Liver (tissue), 9 donors: ENCODE data around the gene KCNA5. TPM values are rescaled to one million over a fixed set of nuclear protein-coding genes. Genes with fewer than 3 reads are reported as not detected.

Source experiments
- DNase-seq: peaks from one replicate; pipeline ENCODE4 v3.0.0-alpha.2; 2017; ENCODE audit warnings: low spot score
- H3K27ac ChIP-seq, 2 donors: one replicate each; pipeline ENCODE4 v1.7.0; 2013; ENCODE audit warnings: inconsistent platforms in 2 of 2, low read length in 2 of 2, control low read depth in 1 of 2, low read depth in 1 of 2, mild to moderate bottlenecking in 1 of 2
- H3K27me3 ChIP-seq, 4 donors: one replicate each; pipeline versions ENCODE4 v1.6.1 to v1.7.0; 2013; ENCODE audit warnings: low read length in 3 of 4, inconsistent platforms in 1 of 4, mild to moderate bottlenecking in 1 of 4, moderate library complexity in 1 of 4; ENCODE audit not compliant: control insufficient read depth in 4 of 4, insufficient read depth in 4 of 4
- H3K36me3 ChIP-seq, 4 donors: one replicate each; pipeline versions ENCODE4 v1.6.1 to v1.7.0; 2013; ENCODE audit warnings: low read length in 3 of 4, mild to moderate bottlenecking in 3 of 4, low read depth in 1 of 4, moderate library complexity in 1 of 4; ENCODE audit not compliant: control insufficient read depth in 4 of 4, insufficient read depth in 3 of 4
- H3K4me1 ChIP-seq, 4 donors: one replicate each; pipeline versions ENCODE4 v1.6.1 to v1.7.0; 2013; ENCODE audit warnings: low read length in 3 of 4, mild to moderate bottlenecking in 3 of 4, moderate library complexity in 1 of 4; ENCODE audit not compliant: control insufficient read depth in 4 of 4, insufficient read depth in 4 of 4
- H3K4me3 ChIP-seq, 3 donors: one replicate each; pipeline versions ENCODE4 v1.6.1 to v1.7.0; 2013; ENCODE audit warnings: low read length in 3 of 3, control low read depth in 1 of 3, low read depth in 1 of 3, mild to moderate bottlenecking in 1 of 3
- H3K9ac ChIP-seq, 2 donors: one replicate each; pipeline ENCODE4 v1.7.0; 2013; ENCODE audit warnings: low read length in 2 of 2, mild to moderate bottlenecking in 2 of 2, moderate library complexity in 2 of 2, control low read depth in 1 of 2, low read depth in 1 of 2
- H3K9me3 ChIP-seq, 4 donors: one replicate each; pipeline versions ENCODE4 v1.6.1 to v1.7.0; 2013; ENCODE audit warnings: low read length in 3 of 4; ENCODE audit not compliant: control insufficient read depth in 4 of 4
- CTCF ChIP-seq: fragments of 150-350 bp; IDR thresholded peaks from 2 replicates; pipeline ENCODE4 v1.5.1; 2017; ENCODE audit warnings: improper control_type of control experiment, low read depth, low read length; ENCODE audit not compliant: missing input control
- EGR1 ChIP-seq, 2 donors: IDR thresholded peaks; 2 replicates each; pipeline ENCODE4 v1.6.1; 2016 to 2018; ENCODE audit warnings: antibody characterized with exemption in 2 of 2, low read depth in 2 of 2
- GABPA ChIP-seq, 2 donors: IDR thresholded peaks in 1 of 2; conservative IDR thresholded peaks in 1 of 2; 2 replicates each; pipeline ENCODE4 v1.6.1; 2016; ENCODE audit warnings: antibody characterized with exemption in 2 of 2, mild to moderate bottlenecking in 1 of 2, moderate library complexity in 1 of 2
- HNF4A ChIP-seq, 2 donors: conservative IDR thresholded peaks; 2 replicates each; pipeline ENCODE4 v1.6.1; 2016; ENCODE audit warnings: antibody characterized with exemption in 2 of 2, mild to moderate bottlenecking in 2 of 2
- JUND ChIP-seq, 2 donors: IDR thresholded peaks; 2 replicates each; pipeline ENCODE4 v1.6.1; 2016; ENCODE audit warnings: antibody characterized with exemption in 2 of 2
- NR2F2 ChIP-seq: IDR thresholded peaks from 2 replicates; pipeline ENCODE4 v1.6.1; 2016; ENCODE audit warnings: antibody characterized with exemption
- RXRA ChIP-seq, 2 donors: IDR thresholded peaks; 2 replicates each; pipeline ENCODE4 v1.6.1; 2017 to 2018; ENCODE audit warnings: antibody characterized with exemption in 2 of 2, mild to moderate bottlenecking in 1 of 2
- TAF1 ChIP-seq: conservative IDR thresholded peaks from 2 replicates; pipeline ENCODE4 v1.6.1; 2016; ENCODE audit warnings: antibody characterized with exemption, mild to moderate bottlenecking
- YY1 ChIP-seq: IDR thresholded peaks from 2 replicates; pipeline ENCODE4 v1.6.1; 2016; ENCODE audit warnings: antibody characterized with exemption, mild to moderate bottlenecking
- WGBS: extraction: QIAGEN DNeasy Blood & Tissue Kit; methylation state at CpG from one replicate; pipeline ENCODE4 v1.1.7; 2013; 5-methylcytosine and 5-hydroxymethylcytosine counted together
- polyA plus RNA-seq, 2 donors: library from polyadenylated mRNA; stranded (reverse) in 1 of 2; unstranded in 1 of 2; fragments of 200-250 nt in 1 of 2; fragments of >200 nt in 1 of 2; fragmentation: Nextera tagmentation in 1 of 2; extraction: Ambion mirVana in 1 of 2; gene quantifications; one replicate each; pipeline versions ENCODE4 v1.2.1 to v1.2.3, GENCODE V29; 2013 to 2015
- total RNA-seq, 2 donors: library from RNA; depleted of rRNA; stranded (reverse); fragments of >200 nt; gene quantifications; one replicate each; pipeline ENCODE4 v1.2.3, GENCODE V29; 2014
- TF ChIP-seq, protein P1 (sequence below): IDR thresholded peaks from 2 replicates; pipeline ENCODE4 v1.6.1; 2016; ENCODE audit warnings: antibody characterized with exemption, mild to moderate bottlenecking
- TF ChIP-seq, protein P2 (sequence below): IDR thresholded peaks from 2 replicates; pipeline ENCODE4 v1.6.1; 2016; ENCODE audit warnings: antibody characterized with exemption
- TF ChIP-seq, protein P3 (sequence below): IDR thresholded peaks from 2 replicates; pipeline ENCODE4 v1.6.1; 2016; ENCODE audit warnings: antibody characterized with exemption
- donor health status: healthy.
- donor health status: healthy.
- donor health status: healthy.
- donor health status: healthy.
- donor health status: healthy.

The KCNA5 gene
- total and polyA plus RNA-seq, 4 donors: 0.09 to 0.42 (median 0.12) TPM; not detected in 1

DNA sequence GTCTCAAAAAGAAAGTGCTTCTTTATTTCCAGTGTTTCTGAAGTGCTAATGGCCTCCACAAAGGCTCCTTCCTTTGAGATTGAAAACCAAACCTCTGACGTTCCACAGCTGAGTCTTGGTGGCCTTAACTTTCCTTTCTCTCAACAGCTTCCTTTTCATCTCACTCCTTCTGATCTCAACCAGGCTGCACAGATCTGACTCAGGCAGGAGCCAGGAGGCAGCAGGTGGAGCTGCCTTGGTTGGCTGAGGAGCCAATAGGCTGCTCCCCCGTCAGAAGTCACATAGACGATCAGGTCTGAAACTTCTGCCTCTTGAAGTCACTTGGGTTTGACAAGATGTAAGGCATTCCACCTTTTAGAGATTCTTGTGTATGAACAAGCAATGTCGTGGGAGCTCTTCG is 9.1 kb upstream of the KCNA5 start:
- H3K9ac ChIP-seq: no peak overlapping the region
- H3K9me3 ChIP-seq: no peaks in the 10 kb centered on the region
- H3K4me1 ChIP-seq: no peaks in the 10 kb centered on the region
- H3K36me3 ChIP-seq: no peaks in the 10 kb centered on the region
- no peak for DNase-seq
- 71% methylated on average over 5 of the region's 5 CpGs for WGBS
- H3K27me3 ChIP-seq: peaks cover 0 to 6% (median 0%) of the 10 kb centered on the region in 4 donors
- no peak for TF ChIP-seq GABPA (IDR thresholded peaks at IDR 0.05 in 1 of 2, conservative IDR thresholded peaks at IDR 0.05 in 1 of 2)
- no peak for TF ChIP-seq TAF1
- no peak for TF ChIP-seq HNF4A (conservative IDR thresholded peaks at IDR 0.05)
- no peak for TF ChIP-seq RXRA (IDR thresholded peaks at IDR 0.05)
- TF ChIP-seq CTCF: no peak
- TF ChIP-seq YY1: no peak
- no peak for TF ChIP-seq NR2F2
- TF ChIP-seq, protein P1, sequence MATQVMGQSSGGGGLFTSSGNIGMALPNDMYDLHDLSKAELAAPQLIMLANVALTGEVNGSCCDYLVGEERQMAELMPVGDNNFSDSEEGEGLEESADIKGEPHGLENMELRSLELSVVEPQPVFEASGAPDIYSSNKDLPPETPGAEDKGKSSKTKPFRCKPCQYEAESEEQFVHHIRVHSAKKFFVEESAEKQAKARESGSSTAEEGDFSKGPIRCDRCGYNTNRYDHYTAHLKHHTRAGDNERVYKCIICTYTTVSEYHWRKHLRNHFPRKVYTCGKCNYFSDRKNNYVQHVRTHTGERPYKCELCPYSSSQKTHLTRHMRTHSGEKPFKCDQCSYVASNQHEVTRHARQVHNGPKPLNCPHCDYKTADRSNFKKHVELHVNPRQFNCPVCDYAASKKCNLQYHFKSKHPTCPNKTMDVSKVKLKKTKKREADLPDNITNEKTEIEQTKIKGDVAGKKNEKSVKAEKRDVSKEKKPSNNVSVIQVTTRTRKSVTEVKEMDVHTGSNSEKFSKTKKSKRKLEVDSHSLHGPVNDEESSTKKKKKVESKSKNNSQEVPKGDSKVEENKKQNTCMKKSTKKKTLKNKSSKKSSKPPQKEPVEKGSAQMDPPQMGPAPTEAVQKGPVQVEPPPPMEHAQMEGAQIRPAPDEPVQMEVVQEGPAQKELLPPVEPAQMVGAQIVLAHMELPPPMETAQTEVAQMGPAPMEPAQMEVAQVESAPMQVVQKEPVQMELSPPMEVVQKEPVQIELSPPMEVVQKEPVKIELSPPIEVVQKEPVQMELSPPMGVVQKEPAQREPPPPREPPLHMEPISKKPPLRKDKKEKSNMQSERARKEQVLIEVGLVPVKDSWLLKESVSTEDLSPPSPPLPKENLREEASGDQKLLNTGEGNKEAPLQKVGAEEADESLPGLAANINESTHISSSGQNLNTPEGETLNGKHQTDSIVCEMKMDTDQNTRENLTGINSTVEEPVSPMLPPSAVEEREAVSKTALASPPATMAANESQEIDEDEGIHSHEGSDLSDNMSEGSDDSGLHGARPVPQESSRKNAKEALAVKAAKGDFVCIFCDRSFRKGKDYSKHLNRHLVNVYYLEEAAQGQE: no peak
- TF ChIP-seq, protein P2, sequence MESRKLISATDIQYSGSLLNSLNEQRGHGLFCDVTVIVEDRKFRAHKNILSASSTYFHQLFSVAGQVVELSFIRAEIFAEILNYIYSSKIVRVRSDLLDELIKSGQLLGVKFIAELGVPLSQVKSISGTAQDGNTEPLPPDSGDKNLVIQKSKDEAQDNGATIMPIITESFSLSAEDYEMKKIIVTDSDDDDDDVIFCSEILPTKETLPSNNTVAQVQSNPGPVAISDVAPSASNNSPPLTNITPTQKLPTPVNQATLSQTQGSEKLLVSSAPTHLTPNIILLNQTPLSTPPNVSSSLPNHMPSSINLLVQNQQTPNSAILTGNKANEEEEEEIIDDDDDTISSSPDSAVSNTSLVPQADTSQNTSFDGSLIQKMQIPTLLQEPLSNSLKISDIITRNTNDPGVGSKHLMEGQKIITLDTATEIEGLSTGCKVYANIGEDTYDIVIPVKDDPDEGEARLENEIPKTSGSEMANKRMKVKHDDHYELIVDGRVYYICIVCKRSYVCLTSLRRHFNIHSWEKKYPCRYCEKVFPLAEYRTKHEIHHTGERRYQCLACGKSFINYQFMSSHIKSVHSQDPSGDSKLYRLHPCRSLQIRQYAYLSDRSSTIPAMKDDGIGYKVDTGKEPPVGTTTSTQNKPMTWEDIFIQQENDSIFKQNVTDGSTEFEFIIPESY: no peak
- TF ChIP-seq, protein P3, sequence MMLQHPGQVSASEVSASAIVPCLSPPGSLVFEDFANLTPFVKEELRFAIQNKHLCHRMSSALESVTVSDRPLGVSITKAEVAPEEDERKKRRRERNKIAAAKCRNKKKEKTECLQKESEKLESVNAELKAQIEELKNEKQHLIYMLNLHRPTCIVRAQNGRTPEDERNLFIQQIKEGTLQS: no peak
- no peak for TF ChIP-seq JUND (IDR thresholded peaks at IDR 0.05)
- TF ChIP-seq EGR1 (IDR thresholded peaks at IDR 0.05; ENCODE audit: low read depth in 2 of 2): no peak
- H3K4me3 ChIP-seq: no peak overlapping the region
- H3K27ac ChIP-seq: no peak overlapping the region

GRCh38 chr12:5035618-5036017 is 8.1 kb upstream of the KCNA5 start:
- H3K9me3 ChIP-seq: no peaks in the 10 kb centered on the region
- no peaks in the 10 kb centered on the region for H3K36me3 ChIP-seq
- no peak for TF ChIP-seq NR2F2
- TF ChIP-seq TAF1: no peak
- TF ChIP-seq RXRA (IDR thresholded peaks at IDR 0.05): no peak
- TF ChIP-seq HNF4A (conservative IDR thresholded peaks at IDR 0.05): no peak
- H3K4me1 ChIP-seq: no peaks in the 10 kb centered on the region
- H3K27me3 ChIP-seq: peaks cover 0 to 7% (median 0%) of the 10 kb centered on the region in 4 donors
- H3K27ac ChIP-seq: no peak overlapping the region
- no peak overlapping the region for H3K9ac ChIP-seq
- H3K4me3 ChIP-seq: no peak overlapping the region
- WGBS: 85% methylated on average over 6 of the region's 6 CpGs
- DNase-seq: no peak
